Measurements from ENCODE around the gene ATF2.

DNA sequence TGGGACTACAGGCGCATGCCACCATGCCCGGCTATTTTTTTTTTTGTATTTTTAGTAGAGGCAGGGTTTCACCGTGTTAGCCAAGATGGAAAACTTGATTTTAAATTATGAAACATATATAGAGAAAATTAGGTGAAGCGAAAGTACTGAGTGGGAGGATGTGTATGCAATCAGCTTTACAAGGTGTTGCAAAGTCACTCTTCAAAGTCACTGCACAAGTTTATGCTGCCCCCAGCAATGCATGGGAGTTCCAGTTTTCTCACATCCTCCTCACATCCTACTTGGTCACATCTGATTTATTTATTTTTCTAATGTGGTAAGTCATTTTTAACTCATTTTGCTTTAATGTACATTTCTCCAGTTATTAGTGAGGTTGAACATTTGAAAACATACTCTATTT is 113.7 kb downstream of the ATF2 start:
- no peak for TF ChIP-seq POLR2A (IDR thresholded peaks at IDR 0.05; ENCODE audit: low read depth, low read length)
- no peak for TF ChIP-seq POLR2AphosphoS5 (IDR thresholded peaks at IDR 0.05; ENCODE audit: low read depth, low read length)
